PFSK-1 (cell line): ENCODE results near the gene MACF1.

Experiments used
- FOXP2 ChIP-seq: optimal IDR thresholded peaks from 2 replicates; pipeline ENCODE3; 2011; ENCODE audit warnings: borderline replicate concordance, control low read depth, inconsistent platforms; ENCODE audit not compliant: insufficient read depth; ENCODE audit errors: extremely low read length, extremely low read depth
- POLR2AphosphoS5 ChIP-seq: IDR thresholded peaks from 2 replicates; pipeline ENCODE4 v1.6.1; 2012; ENCODE audit warnings: low read depth, mild to moderate bottlenecking, control low read depth, low read length, moderate library complexity
- SIN3A ChIP-seq: IDR thresholded peaks from 2 replicates; pipeline ENCODE4 v1.6.1; 2012; ENCODE audit warnings: mild to moderate bottlenecking, low read length, moderate library complexity, borderline replicate concordance; ENCODE audit not compliant: insufficient read depth
- TAF1 ChIP-seq: IDR thresholded peaks from 2 replicates; pipeline ENCODE4 v1.6.1; 2012; ENCODE audit warnings: low read length, control low read depth, borderline replicate concordance; ENCODE audit not compliant: insufficient read depth
- TF ChIP-seq, protein P1 (sequence below), 2 experiments: IDR thresholded peaks; 2 replicates each; pipeline versions ENCODE4 v1.6.1 to v1.8.0; 2011 to 2012; ENCODE audit warnings: low read depth in 2 of 2, low read length in 2 of 2, control low read depth in 1 of 2, inconsistent platforms in 1 of 2, mild to moderate bottlenecking in 1 of 2, moderate library complexity in 1 of 2; ENCODE audit not compliant: insufficient read depth in 1 of 2

The MACF1 gene

DNA sequence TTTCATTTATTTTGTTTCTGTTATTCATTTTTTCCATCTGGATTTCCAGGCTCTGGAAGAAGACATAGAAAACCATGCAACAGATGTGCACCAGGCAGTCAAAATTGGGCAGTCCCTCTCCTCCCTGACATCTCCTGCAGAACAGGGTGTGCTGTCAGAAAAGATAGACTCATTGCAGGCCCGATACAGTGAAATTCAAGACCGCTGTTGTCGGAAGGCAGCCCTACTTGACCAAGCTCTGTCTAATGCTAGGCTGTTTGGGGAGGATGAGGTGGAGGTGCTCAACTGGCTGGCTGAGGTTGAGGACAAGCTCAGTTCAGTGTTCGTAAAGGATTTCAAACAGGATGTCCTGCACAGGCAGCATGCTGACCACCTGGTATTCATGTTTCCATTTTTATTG is 223.4 kb downstream of the MACF1 start:
- no peak for TF ChIP-seq POLR2AphosphoS5
- TF ChIP-seq, protein P1, sequence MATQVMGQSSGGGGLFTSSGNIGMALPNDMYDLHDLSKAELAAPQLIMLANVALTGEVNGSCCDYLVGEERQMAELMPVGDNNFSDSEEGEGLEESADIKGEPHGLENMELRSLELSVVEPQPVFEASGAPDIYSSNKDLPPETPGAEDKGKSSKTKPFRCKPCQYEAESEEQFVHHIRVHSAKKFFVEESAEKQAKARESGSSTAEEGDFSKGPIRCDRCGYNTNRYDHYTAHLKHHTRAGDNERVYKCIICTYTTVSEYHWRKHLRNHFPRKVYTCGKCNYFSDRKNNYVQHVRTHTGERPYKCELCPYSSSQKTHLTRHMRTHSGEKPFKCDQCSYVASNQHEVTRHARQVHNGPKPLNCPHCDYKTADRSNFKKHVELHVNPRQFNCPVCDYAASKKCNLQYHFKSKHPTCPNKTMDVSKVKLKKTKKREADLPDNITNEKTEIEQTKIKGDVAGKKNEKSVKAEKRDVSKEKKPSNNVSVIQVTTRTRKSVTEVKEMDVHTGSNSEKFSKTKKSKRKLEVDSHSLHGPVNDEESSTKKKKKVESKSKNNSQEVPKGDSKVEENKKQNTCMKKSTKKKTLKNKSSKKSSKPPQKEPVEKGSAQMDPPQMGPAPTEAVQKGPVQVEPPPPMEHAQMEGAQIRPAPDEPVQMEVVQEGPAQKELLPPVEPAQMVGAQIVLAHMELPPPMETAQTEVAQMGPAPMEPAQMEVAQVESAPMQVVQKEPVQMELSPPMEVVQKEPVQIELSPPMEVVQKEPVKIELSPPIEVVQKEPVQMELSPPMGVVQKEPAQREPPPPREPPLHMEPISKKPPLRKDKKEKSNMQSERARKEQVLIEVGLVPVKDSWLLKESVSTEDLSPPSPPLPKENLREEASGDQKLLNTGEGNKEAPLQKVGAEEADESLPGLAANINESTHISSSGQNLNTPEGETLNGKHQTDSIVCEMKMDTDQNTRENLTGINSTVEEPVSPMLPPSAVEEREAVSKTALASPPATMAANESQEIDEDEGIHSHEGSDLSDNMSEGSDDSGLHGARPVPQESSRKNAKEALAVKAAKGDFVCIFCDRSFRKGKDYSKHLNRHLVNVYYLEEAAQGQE (IDR thresholded peaks at IDR 0.05; ENCODE audit: insufficient read depth in 1 of 2, low read depth in 2 of 2, low read length in 2 of 2), result no peak
- no peak for TF ChIP-seq FOXP2
- no peak for TF ChIP-seq SIN3A
- TF ChIP-seq TAF1, result no peak

DNA sequence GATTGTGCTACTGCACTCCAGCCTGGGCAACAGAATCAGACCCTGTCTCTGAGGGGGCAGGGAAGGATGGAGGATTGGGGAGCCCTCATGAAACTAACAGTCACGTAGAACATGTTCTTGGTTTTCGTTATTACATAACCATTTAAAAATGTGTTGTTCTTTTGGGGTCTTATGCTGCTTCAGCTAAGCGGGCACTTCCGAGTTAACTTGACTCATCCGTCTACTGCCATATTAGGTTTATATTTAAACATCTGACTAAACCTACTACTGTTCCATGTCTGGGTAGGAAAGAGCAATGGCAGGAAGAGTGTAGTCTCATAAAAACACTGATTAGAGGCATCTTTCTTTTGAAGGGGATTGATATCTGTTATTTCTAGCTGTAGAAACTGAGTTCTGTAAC is 227.4 kb downstream of the MACF1 start:
- no peak for TF ChIP-seq SIN3A
- no peak for TF ChIP-seq TAF1
- no peak for TF ChIP-seq FOXP2
- TF ChIP-seq, protein P1 (IDR thresholded peaks at IDR 0.05; ENCODE audit: insufficient read depth in 1 of 2, low read depth in 2 of 2, low read length in 2 of 2), result no peak
- no peak for TF ChIP-seq POLR2AphosphoS5

DNA sequence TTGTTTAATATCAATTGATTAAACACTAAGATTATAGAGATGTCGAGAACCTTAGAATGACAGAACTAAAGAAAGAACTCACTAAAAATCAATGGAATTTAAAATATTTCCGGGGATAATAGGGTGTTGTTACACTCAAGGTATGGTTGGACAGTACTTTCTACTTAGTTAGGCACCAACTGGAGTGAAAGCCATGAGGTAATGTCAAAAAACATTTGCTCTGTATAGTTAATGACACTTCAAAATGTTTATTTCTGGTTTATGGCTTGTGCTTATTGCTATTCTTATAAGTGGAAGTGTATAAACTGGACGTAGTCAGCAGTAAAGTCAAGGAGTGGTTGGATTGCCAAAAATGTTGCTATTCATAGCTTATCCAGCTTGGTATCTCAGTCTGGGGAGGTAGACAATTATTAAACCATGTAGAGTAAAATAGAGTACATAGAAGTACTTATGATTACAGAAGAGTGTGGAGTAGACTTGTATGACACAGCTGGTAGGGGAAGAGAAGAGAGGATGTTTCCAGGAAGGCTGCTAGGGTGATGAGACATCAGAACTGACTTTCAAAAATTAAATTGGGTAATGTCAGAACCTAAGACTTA is 230.4 kb downstream of the MACF1 start:
- TF ChIP-seq FOXP2 (no peak), TAF1 (no peak), POLR2AphosphoS5 (no peak), SIN3A (no peak)
- TF ChIP-seq, protein P1 (IDR thresholded peaks at IDR 0.05; ENCODE audit: insufficient read depth in 1 of 2, low read depth in 2 of 2, low read length in 2 of 2), result no peak

DNA sequence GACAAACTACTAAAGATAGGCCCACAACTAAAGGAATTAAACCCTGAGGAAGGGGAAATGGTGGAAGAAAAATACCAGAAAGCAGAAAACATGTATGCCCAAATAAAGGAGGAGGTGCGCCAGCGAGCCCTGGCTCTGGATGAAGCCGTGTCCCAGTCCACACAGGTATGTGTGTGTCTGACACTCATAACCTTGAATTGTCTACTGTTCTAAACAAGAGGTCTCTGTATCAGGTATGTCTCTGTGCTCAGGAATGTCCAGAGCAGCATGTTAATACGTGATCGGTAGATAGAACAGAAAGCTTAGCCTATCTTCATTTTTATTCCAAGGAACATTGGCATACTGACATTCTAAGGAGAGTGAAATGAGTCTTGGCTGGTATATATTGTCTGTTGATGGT is 231.1 kb downstream of the MACF1 start:
- TF ChIP-seq POLR2AphosphoS5 (no peak), FOXP2 (no peak), SIN3A (no peak), TAF1 (no peak)
- TF ChIP-seq, protein P1 (IDR thresholded peaks at IDR 0.05; ENCODE audit: insufficient read depth in 1 of 2, low read depth in 2 of 2, low read length in 2 of 2), result no peak

DNA sequence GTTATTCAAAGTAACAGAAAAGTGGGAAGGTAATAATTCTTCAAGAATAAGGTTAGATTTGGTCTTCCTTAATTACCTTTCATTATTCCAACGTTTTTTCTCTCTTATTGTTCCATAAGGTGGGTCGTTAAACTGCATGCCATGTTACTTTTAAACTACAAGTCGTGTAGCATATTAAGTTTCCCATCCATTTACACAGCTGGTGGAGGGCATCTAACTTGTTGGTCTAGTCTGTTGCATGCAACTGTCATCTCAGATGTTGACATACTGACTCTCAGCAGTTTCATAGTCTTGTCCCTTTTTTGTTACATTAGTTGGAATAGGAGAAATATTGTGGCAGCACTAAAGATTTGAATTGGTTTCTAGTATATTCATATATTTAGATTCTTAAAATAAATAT is 232.3 kb downstream of the MACF1 start:
- TF ChIP-seq FOXP2 (no peak), SIN3A (no peak), POLR2AphosphoS5 (no peak)
